Myocyte (in vitro differentiated cells): ENCODE data around the gene PPM1F. TPM values are rescaled to one million over a fixed set of nuclear protein-coding genes. Genes with fewer than 3 reads are reported as not detected.
"Not testable (repeated sequence)": the region's sequence is repeated elsewhere in the genome, so short reads cannot be mapped to it uniquely, and the experiment has no call there.

Experiments used
- DNase-seq: peaks from one replicate; pipeline ENCODE4 v3.0.0-alpha.2; 2012; ENCODE audit warnings: low read depth
- total RNA-seq: library from RNA; depleted of rRNA; stranded (reverse); fragments of >200 nt; gene quantifications from 2 replicates; pipeline ENCODE4 v1.2.3, GENCODE V29; 2014

The PPM1F gene
- total RNA-seq, 1 donor from 2014 or later: 98.1 TPM

- no peak for DNase-seq
Observed at GRCh38 chr22:21898354-21898896, 54.2 kb downstream of the PPM1F start.

DNA sequence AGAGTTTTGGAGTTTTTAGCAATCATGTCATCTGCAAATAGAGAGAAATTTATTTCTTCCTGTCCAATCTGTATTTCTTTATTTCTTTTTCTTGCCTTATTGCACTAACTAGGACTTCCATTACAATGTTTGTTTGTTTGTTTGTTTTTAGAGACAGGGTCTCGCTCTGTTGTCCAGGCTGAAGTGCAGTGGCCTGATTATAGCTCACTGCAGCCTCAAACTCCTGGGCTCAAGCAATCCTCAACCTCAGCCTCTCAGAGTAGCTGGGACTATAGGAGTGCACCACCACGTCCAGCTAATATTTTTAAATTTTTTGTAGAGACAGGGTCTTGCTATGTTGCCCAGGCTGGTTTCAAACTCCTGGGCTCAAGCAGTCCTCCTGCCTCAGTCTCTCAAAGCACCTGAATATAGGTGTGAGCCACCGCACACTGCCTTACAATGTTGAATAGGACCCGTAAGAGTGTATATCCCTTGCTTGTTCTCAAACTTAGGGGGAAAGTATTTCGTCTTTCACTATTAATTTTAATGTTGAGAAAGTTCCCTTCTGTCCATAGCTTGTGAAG lies 55.6 kb downstream of the PPM1F start:
- no peak for DNase-seq

DNA sequence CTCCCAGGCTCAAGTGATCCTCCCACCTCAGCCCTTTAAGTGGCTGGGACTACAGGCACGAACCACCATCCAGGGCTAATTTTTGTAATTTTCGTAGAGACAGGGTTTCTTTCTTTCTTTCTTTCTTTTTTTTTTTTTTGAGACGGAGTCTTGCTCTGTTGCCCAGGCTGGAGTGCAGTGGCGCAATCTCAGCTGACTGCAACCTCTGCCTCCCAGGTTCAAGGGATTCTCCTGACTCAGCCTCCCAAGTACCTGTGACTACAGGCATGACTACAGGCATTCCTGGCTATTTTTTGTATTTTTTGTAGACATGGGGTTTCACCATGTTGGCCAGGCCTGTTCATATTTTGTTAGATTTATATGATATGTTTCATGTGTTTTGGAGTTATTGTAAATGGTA lies 56.4 kb downstream of the PPM1F start:
- DNase-seq: not testable (repeated sequence)

GRCh38 chr22:21894799-21895198 lies 57.8 kb downstream of the PPM1F start:
- no peak for DNase-seq

GRCh38 chr22:21889251-21889990 lies 63.2 kb downstream of the PPM1F start:
- no peak for DNase-seq

- no peak for DNase-seq
Observed at GRCh38 chr22:21887841-21888240, 64.8 kb downstream of the PPM1F start.

DNA sequence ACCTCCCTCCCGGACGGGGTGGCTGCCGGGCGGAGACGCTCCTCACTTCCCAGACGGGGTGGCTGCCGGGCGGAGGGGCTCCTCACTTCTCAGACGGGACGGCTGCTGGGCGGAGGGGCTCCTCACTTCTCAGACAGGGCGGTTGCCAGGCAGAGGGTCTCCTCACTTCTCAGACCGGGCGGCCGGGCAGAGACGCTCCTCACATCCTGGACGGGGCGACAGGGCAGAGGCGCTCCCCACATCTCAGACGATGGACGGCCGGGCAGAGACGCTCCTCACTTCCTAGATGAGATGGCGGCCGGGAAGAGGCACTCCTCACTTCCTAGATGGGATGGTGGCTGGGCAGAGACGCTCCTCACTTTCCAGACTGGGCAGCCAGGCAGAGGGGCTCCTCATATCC lies 68.7 kb downstream of the PPM1F start:
- DNase-seq: not testable (repeated sequence)

- not testable (repeated sequence) for DNase-seq
Observed at GRCh38 chr22:21882754-21883333, 69.8 kb downstream of the PPM1F start.

DNA sequence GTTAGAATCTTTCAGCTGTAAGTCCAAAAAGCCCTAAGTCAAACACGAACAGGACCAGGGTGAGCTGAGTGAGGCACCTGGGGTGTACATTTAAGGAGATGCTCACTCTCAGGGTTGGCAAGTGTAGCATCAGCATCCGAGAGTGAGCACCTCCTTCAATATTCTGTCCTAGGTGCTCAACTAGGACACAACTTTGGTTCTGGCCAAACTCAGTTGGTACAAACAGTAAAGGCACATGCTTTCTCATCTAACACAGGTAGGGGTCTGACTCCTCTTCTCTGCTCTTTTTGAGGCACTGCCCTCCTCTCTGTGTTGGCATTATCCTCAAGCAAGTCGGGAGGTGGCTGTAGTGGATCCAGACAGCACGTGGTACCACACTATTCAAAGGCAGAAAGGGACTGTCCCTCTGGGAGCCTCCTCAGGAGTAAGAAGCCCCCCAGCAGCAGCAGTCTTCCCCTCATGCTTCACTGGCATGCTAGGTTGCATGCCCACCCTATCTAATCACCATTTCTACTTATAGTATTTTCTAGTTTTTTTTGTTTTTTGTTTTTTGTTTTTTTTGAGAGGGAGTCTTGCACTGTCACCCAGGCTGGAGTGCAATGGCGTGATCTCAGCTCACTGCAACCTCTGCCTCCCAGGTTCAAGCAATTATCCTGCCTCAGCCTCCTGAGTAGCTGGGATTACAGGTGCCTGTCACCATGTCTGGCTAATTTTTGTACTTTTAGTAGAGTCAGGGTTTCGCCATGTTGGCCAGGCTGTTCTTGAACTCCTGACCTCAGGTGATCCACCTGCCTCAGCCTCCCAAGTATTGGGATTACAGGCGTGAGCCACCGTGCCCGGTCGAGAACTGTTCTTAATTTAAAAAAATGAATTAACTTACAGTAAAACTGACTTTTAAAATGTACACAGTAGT lies 70.6 kb downstream of the PPM1F start:
- DNase-seq: no peak

DNA sequence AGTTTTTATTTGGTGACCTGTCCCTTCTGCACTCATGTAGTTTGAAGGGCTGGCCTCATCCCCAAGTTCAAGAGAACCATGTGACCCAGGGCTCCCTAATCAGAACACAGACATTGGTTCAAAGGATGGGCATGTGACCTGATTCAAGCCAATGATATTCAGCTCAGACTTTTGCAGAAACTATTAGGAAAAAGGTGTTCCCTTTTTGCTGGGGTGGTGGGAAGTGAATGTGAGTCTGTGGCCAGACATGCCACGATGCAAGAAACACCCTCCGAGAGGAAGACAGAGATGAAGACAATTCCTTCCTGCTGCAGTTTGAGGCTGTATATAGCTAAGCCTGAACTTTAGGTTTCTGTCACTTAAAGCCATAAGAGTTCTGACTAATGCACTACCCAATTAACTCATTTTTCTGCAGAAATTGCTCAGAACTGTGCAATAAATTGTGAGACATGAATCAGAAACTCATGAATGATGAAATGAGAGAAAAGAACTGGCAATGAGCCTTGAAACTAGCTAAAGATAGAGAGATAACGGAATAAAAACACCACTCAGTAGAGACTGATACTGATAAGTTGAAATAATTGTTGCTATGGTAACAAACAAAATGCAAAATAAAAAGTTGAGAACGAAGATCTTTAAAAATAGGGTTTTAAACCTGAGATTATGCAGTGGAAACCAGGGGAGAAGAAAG lies 76.0 kb downstream of the PPM1F start:
- DNase-seq: no peak

GRCh38 chr22:21874953-21875352 lies 77.7 kb downstream of the PPM1F start:
- not testable (repeated sequence) for DNase-seq

DNA sequence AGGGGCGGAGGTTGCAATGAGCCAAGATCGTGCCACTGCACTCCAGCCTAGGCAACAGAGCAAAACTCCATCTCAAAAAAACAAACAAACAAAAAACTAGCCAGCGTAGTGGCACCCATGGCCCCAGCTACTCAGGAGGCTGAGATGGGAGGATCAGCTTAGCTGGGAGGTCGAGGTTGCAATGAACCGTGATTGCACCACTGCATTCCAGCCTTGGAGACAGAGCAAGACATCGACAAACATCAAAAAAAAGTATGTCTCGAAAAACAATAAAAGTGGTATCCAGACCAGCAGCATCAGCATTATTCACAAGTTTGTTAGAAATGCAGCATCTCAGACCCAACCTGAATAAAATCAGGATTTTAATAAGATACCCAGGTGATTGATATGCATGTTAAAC lies 79.0 kb downstream of the PPM1F start:
- DNase-seq: no peak

- DNase-seq: not testable (repeated sequence)
Observed at GRCh38 chr22:21872741-21873140, 79.9 kb downstream of the PPM1F start.

Other genes with a start within 250 kb of the PPM1F start
- 2.6 and 7.8 TPM in 2 replicates for gene YPEL1, start 217.1 kb downstream of the PPM1F start, total RNA-seq
- gene MAPK1, start 85.2 kb downstream of the PPM1F start, total RNA-seq: 110 and 113 TPM in 2 replicates
- 25.0 and 31.0 TPM in 2 replicates for gene TOP3B, start 29.9 kb upstream of the PPM1F start, total RNA-seq